T-helper 1 cell (primary cell): ENCODE data around the gene SLC1A4.
"Not testable (repeated sequence)": the region's sequence is repeated elsewhere in the genome, so short reads cannot be mapped to it uniquely, and the experiment has no call there.

Experiments
- DNase-seq, 5 donors: peaks; one replicate each; pipeline ENCODE4 v3.0.0-alpha.2; 2012 to 2020

Gene SLC1A4

GRCh38 chr2:65027616-65028244, 38.5 kb downstream of the SLC1A4 start:
- no peak for DNase-seq

- no peak for DNase-seq
Measured at GRCh38 chr2:65030476-65031332, 41.5 kb downstream of the SLC1A4 start.

GRCh38 chr2:65031341-65032018, 42.3 kb downstream of the SLC1A4 start:
- DNase-seq: peak in 2 of 5 donors; percentile 10

- no peak for DNase-seq
Measured at GRCh38 chr2:65032019-65032975, 43.1 kb downstream of the SLC1A4 start.

- DNase-seq: no peak
Measured at GRCh38 chr2:65033178-65033577, 44.0 kb downstream of the SLC1A4 start.

GRCh38 chr2:65033667-65034066, 44.5 kb downstream of the SLC1A4 start:
- not testable (repeated sequence) for DNase-seq

- no peak for DNase-seq
Measured at GRCh38 chr2:65035351-65035943, 46.2 kb downstream of the SLC1A4 start.

GRCh38 chr2:65037178-65037577, 48.0 kb downstream of the SLC1A4 start:
- no peak for DNase-seq

GRCh38 chr2:65039640-65040039, 50.4 kb downstream of the SLC1A4 start:
- no peak for DNase-seq

GRCh38 chr2:65040400-65041261, 51.4 kb downstream of the SLC1A4 start:
- peak; percentile 45 to 78 (median 63) for DNase-seq

GRCh38 chr2:65043001-65043400, 53.8 kb downstream of the SLC1A4 start:
- no peak for DNase-seq

GRCh38 chr2:65044097-65044735, 55.0 kb downstream of the SLC1A4 start:
- no peak for DNase-seq

- DNase-seq: no peak
Measured at GRCh38 chr2:65045651-65046050, 56.5 kb downstream of the SLC1A4 start.

- DNase-seq: no peak
Measured at GRCh38 chr2:65046633-65047407, 57.6 kb downstream of the SLC1A4 start.

- peak in 1 of 5 donors; percentile 29 for DNase-seq
Measured at GRCh38 chr2:65049010-65049639, 59.9 kb downstream of the SLC1A4 start.

- no peak for DNase-seq
Measured at GRCh38 chr2:65050931-65051330, 61.7 kb downstream of the SLC1A4 start.

GRCh38 chr2:65053199-65053598, 64.0 kb downstream of the SLC1A4 start:
- peak in 1 of 5 donors; percentile 79 for DNase-seq

- no peak for DNase-seq
Measured at GRCh38 chr2:65054749-65055421, 65.7 kb downstream of the SLC1A4 start.
